ENCODE measurements around the gene SDHAF1.
"Not testable (repeated sequence)": the region's sequence is repeated elsewhere in the genome, so short reads cannot be mapped to it uniquely, and the experiment has no call there.

SDHAF1 gene

GRCh38 chr19:36030264-36031148 lies 35.5 kb downstream of the SDHAF1 start:
- no peaks in the 10 kb centered on the region for H3K27me3 Mint-ChIP-seq (ENCODE audit: low read depth)
- H3K4me3 Mint-ChIP-seq, result peak overlapping the region; percentile 51 to 76 (median 61)
- peaks cover 21% of the 10 kb centered on the region for H3K4me1 Mint-ChIP-seq
- H3K9me3 Mint-ChIP-seq, result no peaks in the 10 kb centered on the region
- peaks cover 30% of the 10 kb centered on the region for H3K36me3 Mint-ChIP-seq (ENCODE audit: low read depth)
- H3K27ac Mint-ChIP-seq, result peak overlapping the region in 2 of 3 experiments; percentile 8 to 43
- no peak for TF ChIP-seq CTCF (IDR thresholded peaks at IDR 0.05; ENCODE audit: unreplicated experiment in 3 of 3)

GRCh38 chr19:36031308-36031707 lies 36.3 kb downstream of the SDHAF1 start:
- TF ChIP-seq CTCF (IDR thresholded peaks at IDR 0.05; ENCODE audit: unreplicated experiment in 3 of 3), result no peak
- Mint-ChIP-seq H3K27me3 (ENCODE audit: low read depth) (no peaks in the 10 kb centered on the region), H3K27ac (peak overlapping the region; percentile 28 to 85 (median 35)), H3K36me3 (ENCODE audit: low read depth) (peaks cover 24% of the 10 kb centered on the region), H3K4me3 (peak overlapping the region; percentile 91 to 93 (median 91)), H3K9me3 (no peaks in the 10 kb centered on the region), H3K4me1 (peaks cover 21% of the 10 kb centered on the region)

- no peaks in the 10 kb centered on the region for H3K9me3 Mint-ChIP-seq
- peak within 1 kb of the TSS; percentile 73 to 91 (median 82) for H3K27ac Mint-ChIP-seq
- peaks cover 21% of the 10 kb centered on the region for H3K4me1 Mint-ChIP-seq
- peaks cover 17% of the 10 kb centered on the region for H3K36me3 Mint-ChIP-seq (ENCODE audit: low read depth)
- H3K27me3 Mint-ChIP-seq (ENCODE audit: low read depth), result no peaks in the 10 kb centered on the region
- TF ChIP-seq CTCF (IDR thresholded peaks at IDR 0.05; ENCODE audit: unreplicated experiment in 3 of 3), result no peak
- peak within 1 kb of the TSS; percentile 91 to 93 (median 91) for H3K4me3 Mint-ChIP-seq
These were observed 37.5 kb downstream of the SDHAF1 start, which contains the start of gene CLIP3 for GRCh38 chr19:36032251-36033104. Gene CLIP3, minus strand, starts transcription at chr19:36032873. Its CDS starts 516 bp downstream, at chr19:36032357.

GRCh38 chr19:36040495-36040894 lies 45.5 kb downstream of the SDHAF1 start:
- TF ChIP-seq CTCF (IDR thresholded peaks at IDR 0.05; ENCODE audit: unreplicated experiment in 3 of 3), result no peak
- Mint-ChIP-seq H3K4me3 (no peak overlapping the region), H3K36me3 (ENCODE audit: low read depth) (peaks cover 1% of the 10 kb centered on the region), H3K27ac (peak overlapping the region; percentile 80 to 97 (median 93)), H3K9me3 (no peaks in the 10 kb centered on the region), H3K4me1 (peaks cover 23% of the 10 kb centered on the region), H3K27me3 (ENCODE audit: low read depth) (no peaks in the 10 kb centered on the region)

GRCh38 chr19:36041092-36041491 lies 46.1 kb downstream of the SDHAF1 start:
- not testable (repeated sequence) for H3K36me3 Mint-ChIP-seq (ENCODE audit: low read depth); H3K27me3 Mint-ChIP-seq (ENCODE audit: low read depth); H3K4me3 Mint-ChIP-seq; H3K9me3 Mint-ChIP-seq
- peaks cover 23% of the 10 kb centered on the region for H3K4me1 Mint-ChIP-seq
- H3K27ac Mint-ChIP-seq, result peak overlapping the region; percentile 93 to 97 (median 97)

- Mint-ChIP-seq H3K36me3 (ENCODE audit: low read depth) (peaks cover 14% of the 10 kb centered on the region), H3K27ac (peak overlapping the region; percentile 93 to 97 (median 97)), H3K27me3 (ENCODE audit: low read depth) (no peaks in the 10 kb centered on the region), H3K9me3 (no peaks in the 10 kb centered on the region), H3K4me1 (peaks cover 23% of the 10 kb centered on the region), H3K4me3 (peak overlapping the region in 1 of 3 experiments; percentile 28)
- no peak for TF ChIP-seq CTCF (IDR thresholded peaks at IDR 0.05; ENCODE audit: unreplicated experiment in 3 of 3)
These were observed 46.8 kb downstream of the SDHAF1 start for GRCh38 chr19:36041831-36042230.

Measured in nephron (organoid).